ENCODE measurements around the gene IDH3A.

DNA sequence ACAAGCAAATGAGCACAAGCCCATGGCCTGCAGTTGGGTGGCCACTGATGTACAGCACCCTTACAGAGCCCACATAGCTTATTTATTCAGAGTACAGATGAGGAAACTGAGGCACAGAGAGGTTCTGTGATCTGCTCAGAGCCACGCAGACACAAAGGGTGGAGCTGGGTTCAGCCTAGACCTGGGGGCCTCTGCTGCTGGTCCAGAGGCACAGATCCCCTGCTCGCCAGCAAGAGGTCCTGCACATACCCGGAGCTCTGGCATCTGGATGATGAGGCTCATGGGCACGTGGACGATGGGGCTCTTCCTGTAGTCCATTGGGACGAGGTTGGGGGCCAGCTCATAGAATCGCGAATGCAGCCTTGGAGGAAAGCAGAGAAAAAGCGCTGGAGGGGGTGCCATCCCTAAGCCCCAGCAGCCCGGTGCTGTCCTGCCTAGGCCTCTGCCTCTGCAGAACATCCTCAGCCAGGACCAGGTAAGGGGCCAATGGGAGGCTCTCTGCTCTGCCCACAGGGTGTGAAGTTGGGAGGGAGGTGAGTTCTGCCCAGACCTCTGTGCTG is 38.2 kb upstream of the IDH3A start:
- TF ChIP-seq, protein P1, sequence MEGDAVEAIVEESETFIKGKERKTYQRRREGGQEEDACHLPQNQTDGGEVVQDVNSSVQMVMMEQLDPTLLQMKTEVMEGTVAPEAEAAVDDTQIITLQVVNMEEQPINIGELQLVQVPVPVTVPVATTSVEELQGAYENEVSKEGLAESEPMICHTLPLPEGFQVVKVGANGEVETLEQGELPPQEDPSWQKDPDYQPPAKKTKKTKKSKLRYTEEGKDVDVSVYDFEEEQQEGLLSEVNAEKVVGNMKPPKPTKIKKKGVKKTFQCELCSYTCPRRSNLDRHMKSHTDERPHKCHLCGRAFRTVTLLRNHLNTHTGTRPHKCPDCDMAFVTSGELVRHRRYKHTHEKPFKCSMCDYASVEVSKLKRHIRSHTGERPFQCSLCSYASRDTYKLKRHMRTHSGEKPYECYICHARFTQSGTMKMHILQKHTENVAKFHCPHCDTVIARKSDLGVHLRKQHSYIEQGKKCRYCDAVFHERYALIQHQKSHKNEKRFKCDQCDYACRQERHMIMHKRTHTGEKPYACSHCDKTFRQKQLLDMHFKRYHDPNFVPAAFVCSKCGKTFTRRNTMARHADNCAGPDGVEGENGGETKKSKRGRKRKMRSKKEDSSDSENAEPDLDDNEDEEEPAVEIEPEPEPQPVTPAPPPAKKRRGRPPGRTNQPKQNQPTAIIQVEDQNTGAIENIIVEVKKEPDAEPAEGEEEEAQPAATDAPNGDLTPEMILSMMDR (conservative IDR thresholded peaks at IDR 0.05; ENCODE audit: low read depth, low read length): no peak
- no peak for TF ChIP-seq EZH2 (IDR thresholded peaks at IDR 0.05; ENCODE audit: borderline replicate concordance, low read depth, low read length, poor library complexity, severe bottlenecking)

Measured in A673 (cell line).